Neural cell (in vitro differentiated cells): Measurements from ENCODE around the gene DYNC2LI1. TPM values are rescaled to one million over a fixed set of nuclear protein-coding genes. Genes with fewer than 3 reads are reported as not detected.

Experiments used
- H2AFZ ChIP-seq: fragments of 200-600, 300-800 bp; sonication (generic), shearing (Covaris generic); 2 replicates; pipeline ENCODE4 v1.6.0; 2014; ENCODE audit warnings: low read depth, mild to moderate bottlenecking, antibody characterized with exemption, low read length, moderate library complexity
- H3F3A ChIP-seq: fragments of 200-600 bp; shearing (Covaris generic); 2 replicates; pipeline ENCODE4 v1.6.1; 2016; ENCODE audit warnings: mild to moderate bottlenecking, moderate library complexity, mixed read lengths, antibody characterized with exemption, low read length; ENCODE audit not compliant: insufficient read depth, poor library complexity, severe bottlenecking
- H3K27ac ChIP-seq: fragments of 200-600, 300-800 bp; sonication (generic), shearing (Covaris generic); 2 replicates; pipeline ENCODE4 v1.5.1; 2014; ENCODE audit warnings: mild to moderate bottlenecking, low read length, moderate library complexity
- H3K27me3 ChIP-seq: fragments of 300-800, 200-600 bp; sonication (generic), shearing (Covaris generic); 2 replicates; pipeline ENCODE4 v1.6.0; 2014; ENCODE audit warnings: mild to moderate bottlenecking, low read depth, low read length, moderate library complexity; ENCODE audit not compliant: insufficient read depth
- H3K36me3 ChIP-seq: fragments of 300-800, 200-600 bp; sonication (generic), shearing (Covaris generic); 2 replicates; pipeline ENCODE4 v1.5.1; 2014; ENCODE audit warnings: mild to moderate bottlenecking, antibody characterized with exemption, low read length, moderate library complexity; ENCODE audit not compliant: insufficient read depth
- H3K4me2 ChIP-seq: fragments of 300-800, 200-600 bp; sonication (generic), shearing (Covaris generic); 2 replicates; pipeline ENCODE4 v1.6.0; 2014; ENCODE audit warnings: mild to moderate bottlenecking, low read length
- H3K4me3 ChIP-seq: fragments of 300-800, 200-600 bp; sonication (generic), shearing (Covaris generic); 2 replicates; pipeline ENCODE4 v1.5.1; 2014; ENCODE audit warnings: mild to moderate bottlenecking, low read length, moderate library complexity
- H3K79me2 ChIP-seq: fragments of 200-600 bp; shearing (Covaris generic); replicated peaks from 2 replicates; pipeline ENCODE4 v1.6.0; 2014; ENCODE audit warnings: mild to moderate bottlenecking, low read length, moderate library complexity; ENCODE audit not compliant: insufficient read depth
- H3K9ac ChIP-seq: fragments of 300-800, 200-600 bp; sonication (generic), shearing (Covaris generic); 2 replicates; pipeline ENCODE4 v1.6.1; 2016; ENCODE audit warnings: mild to moderate bottlenecking, low read length, mixed read lengths
- H3K9me2 ChIP-seq: fragments of 200-600 bp; shearing (Covaris generic); 2 replicates; pipeline ENCODE4 v1.6.1; 2016; ENCODE audit warnings: mild to moderate bottlenecking, low read length, mixed read lengths; ENCODE audit not compliant: insufficient read depth
- H3K9me3 ChIP-seq: fragments of 200-600, 300-800 bp; sonication (generic), shearing (Covaris generic); 2 replicates; pipeline ENCODE4 v1.6.1; 2016; ENCODE audit warnings: mild to moderate bottlenecking, mixed run types, low read length, moderate library complexity, mixed read lengths
- H4K20me1 ChIP-seq: fragments of 200-600 bp; shearing (Covaris generic); 2 replicates; pipeline ENCODE4 v1.6.1; 2016; ENCODE audit warnings: mild to moderate bottlenecking, mixed run types; ENCODE audit not compliant: insufficient read depth
- EP300 ChIP-seq: fragments of 450-650 bp; conservative IDR thresholded peaks from 2 replicates; pipeline ENCODE4 v1.6.1; 2014; ENCODE audit warnings: antibody characterized with exemption, mild to moderate bottlenecking, moderate library complexity; ENCODE audit not compliant: poor library complexity, severe bottlenecking
- EZH2 ChIP-seq: fragments of 200-600, 300-800 bp; shearing (Covaris generic), sonication (generic); IDR thresholded peaks from 2 replicates; pipeline ENCODE4 v1.6.1; 2014; ENCODE audit warnings: antibody characterized with exemption, low read length, borderline replicate concordance, mild to moderate bottlenecking; ENCODE audit not compliant: insufficient read depth, poor library complexity, severe bottlenecking
- MXI1 ChIP-seq: fragments of 450-650 bp; conservative IDR thresholded peaks from 2 replicates; pipeline ENCODE4 v1.6.1; 2014; ENCODE audit warnings: antibody characterized with exemption, mild to moderate bottlenecking; ENCODE audit not compliant: poor library complexity, severe bottlenecking
- POLR2AphosphoS5 ChIP-seq: IDR thresholded peaks from 2 replicates; pipeline ENCODE4 v1.6.1; 2012
- RAD21 ChIP-seq: fragments of 450-650 bp; conservative IDR thresholded peaks from 2 replicates; pipeline ENCODE4 v1.6.1; 2014; ENCODE audit warnings: antibody characterized with exemption, mild to moderate bottlenecking, moderate library complexity
- SMC3 ChIP-seq: fragments of 450-650 bp; conservative IDR thresholded peaks from 2 replicates; pipeline ENCODE4 v1.6.1; 2014; ENCODE audit warnings: antibody characterized with exemption, mild to moderate bottlenecking, moderate library complexity; ENCODE audit not compliant: poor library complexity
- TAF1 ChIP-seq: IDR thresholded peaks from 2 replicates; pipeline ENCODE4 v1.6.1; 2012; ENCODE audit warnings: low read depth
- polyA plus RNA-seq: library from polyadenylated mRNA; depleted of rRNA; stranded (reverse); fragments of >200 nt; gene quantifications from 2 replicates; pipeline ENCODE4 v1.2.3, GENCODE V29; 2014
- TF ChIP-seq, protein P1 (sequence below): IDR thresholded peaks from 2 replicates; pipeline ENCODE4 v1.6.1; 2012; ENCODE audit warnings: borderline replicate concordance
- TF ChIP-seq, protein P2 (sequence below): fragments of 450-650 bp; IDR thresholded peaks from 2 replicates; pipeline ENCODE4 v1.5.1; 2014; ENCODE audit warnings: antibody characterized with exemption, mild to moderate bottlenecking, moderate library complexity; ENCODE audit not compliant: poor library complexity, severe bottlenecking

Gene DYNC2LI1
- polyA plus RNA-seq, 1 donor from 2014 or later = 80.6 TPM

- Histone ChIP-seq H3K27me3 (no peaks in the 10 kb centered on the region), H3K79me2 (no peaks in the 10 kb centered on the region), H3K9ac (no peak overlapping the region), H3K4me2 (no peak overlapping the region), H3F3A (no peaks in the 10 kb centered on the region), H3K36me3 (no peaks in the 10 kb centered on the region), H3K4me3 (no peak overlapping the region), H2AFZ (no peak overlapping the region), H3K9me2 (no peaks in the 10 kb centered on the region), H4K20me1 (no peaks in the 10 kb centered on the region), H3K27ac (no peak overlapping the region), H3K9me3 (no peaks in the 10 kb centered on the region)
- TF ChIP-seq POLR2AphosphoS5 (no peak), SMC3 (no peak), MXI1 (no peak), RAD21 (no peak), EZH2 (no peak), EP300 (no peak), TAF1 (no peak)
- TF ChIP-seq, protein P1, sequence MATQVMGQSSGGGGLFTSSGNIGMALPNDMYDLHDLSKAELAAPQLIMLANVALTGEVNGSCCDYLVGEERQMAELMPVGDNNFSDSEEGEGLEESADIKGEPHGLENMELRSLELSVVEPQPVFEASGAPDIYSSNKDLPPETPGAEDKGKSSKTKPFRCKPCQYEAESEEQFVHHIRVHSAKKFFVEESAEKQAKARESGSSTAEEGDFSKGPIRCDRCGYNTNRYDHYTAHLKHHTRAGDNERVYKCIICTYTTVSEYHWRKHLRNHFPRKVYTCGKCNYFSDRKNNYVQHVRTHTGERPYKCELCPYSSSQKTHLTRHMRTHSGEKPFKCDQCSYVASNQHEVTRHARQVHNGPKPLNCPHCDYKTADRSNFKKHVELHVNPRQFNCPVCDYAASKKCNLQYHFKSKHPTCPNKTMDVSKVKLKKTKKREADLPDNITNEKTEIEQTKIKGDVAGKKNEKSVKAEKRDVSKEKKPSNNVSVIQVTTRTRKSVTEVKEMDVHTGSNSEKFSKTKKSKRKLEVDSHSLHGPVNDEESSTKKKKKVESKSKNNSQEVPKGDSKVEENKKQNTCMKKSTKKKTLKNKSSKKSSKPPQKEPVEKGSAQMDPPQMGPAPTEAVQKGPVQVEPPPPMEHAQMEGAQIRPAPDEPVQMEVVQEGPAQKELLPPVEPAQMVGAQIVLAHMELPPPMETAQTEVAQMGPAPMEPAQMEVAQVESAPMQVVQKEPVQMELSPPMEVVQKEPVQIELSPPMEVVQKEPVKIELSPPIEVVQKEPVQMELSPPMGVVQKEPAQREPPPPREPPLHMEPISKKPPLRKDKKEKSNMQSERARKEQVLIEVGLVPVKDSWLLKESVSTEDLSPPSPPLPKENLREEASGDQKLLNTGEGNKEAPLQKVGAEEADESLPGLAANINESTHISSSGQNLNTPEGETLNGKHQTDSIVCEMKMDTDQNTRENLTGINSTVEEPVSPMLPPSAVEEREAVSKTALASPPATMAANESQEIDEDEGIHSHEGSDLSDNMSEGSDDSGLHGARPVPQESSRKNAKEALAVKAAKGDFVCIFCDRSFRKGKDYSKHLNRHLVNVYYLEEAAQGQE = no peak
- TF ChIP-seq, protein P2, sequence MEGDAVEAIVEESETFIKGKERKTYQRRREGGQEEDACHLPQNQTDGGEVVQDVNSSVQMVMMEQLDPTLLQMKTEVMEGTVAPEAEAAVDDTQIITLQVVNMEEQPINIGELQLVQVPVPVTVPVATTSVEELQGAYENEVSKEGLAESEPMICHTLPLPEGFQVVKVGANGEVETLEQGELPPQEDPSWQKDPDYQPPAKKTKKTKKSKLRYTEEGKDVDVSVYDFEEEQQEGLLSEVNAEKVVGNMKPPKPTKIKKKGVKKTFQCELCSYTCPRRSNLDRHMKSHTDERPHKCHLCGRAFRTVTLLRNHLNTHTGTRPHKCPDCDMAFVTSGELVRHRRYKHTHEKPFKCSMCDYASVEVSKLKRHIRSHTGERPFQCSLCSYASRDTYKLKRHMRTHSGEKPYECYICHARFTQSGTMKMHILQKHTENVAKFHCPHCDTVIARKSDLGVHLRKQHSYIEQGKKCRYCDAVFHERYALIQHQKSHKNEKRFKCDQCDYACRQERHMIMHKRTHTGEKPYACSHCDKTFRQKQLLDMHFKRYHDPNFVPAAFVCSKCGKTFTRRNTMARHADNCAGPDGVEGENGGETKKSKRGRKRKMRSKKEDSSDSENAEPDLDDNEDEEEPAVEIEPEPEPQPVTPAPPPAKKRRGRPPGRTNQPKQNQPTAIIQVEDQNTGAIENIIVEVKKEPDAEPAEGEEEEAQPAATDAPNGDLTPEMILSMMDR = no peak
Measured at GRCh38 chr2:43792653-43793052, 18.8 kb downstream of the DYNC2LI1 start.

DNA sequence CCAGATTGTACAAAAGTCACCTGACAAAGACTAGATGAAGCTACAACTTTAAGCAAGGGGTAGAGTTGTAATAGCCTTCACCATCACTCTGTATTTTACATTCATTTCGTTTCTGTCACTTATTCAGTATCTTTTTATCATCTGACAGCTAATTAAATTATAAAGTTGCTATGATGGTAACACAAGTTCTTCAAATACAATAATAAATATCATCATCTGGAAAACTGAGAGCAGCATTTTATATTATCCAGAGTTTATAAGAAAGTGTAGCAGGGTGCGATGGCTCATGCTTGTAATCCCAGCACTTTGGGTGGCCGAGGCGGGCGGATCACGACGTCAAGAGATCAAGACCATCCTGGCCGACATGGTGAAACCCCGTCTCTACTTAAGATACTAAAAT lies 21.1 kb downstream of the DYNC2LI1 start:
- Histone ChIP-seq H3K9me2 (no peaks in the 10 kb centered on the region), H3K4me3 (no peak overlapping the region), H3K9me3 (no peaks in the 10 kb centered on the region), H4K20me1 (no peaks in the 10 kb centered on the region), H3K79me2 (no peaks in the 10 kb centered on the region), H3F3A (no peaks in the 10 kb centered on the region), H3K27me3 (no peaks in the 10 kb centered on the region), H2AFZ (no peak overlapping the region), H3K36me3 (no peaks in the 10 kb centered on the region), H3K4me2 (no peak overlapping the region), H3K27ac (no peak overlapping the region), H3K9ac (no peak overlapping the region)
- TF ChIP-seq POLR2AphosphoS5 (no peak), RAD21 (no peak), MXI1 (no peak), EZH2 (no peak), TAF1 (no peak), EP300 (no peak), SMC3 (no peak)
- TF ChIP-seq, protein P1 = no peak
- TF ChIP-seq, protein P2 = no peak
